Right lobe of liver (tissue), 6 donors: ENCODE results near the gene TNIK. TPM values are rescaled to one million over a fixed set of nuclear protein-coding genes. Genes with fewer than 3 reads are reported as not detected.

ENCODE experiments used
- ATAC-seq, 4 donors: fragments of 200-7000 bp; cut with Tn5 transposase; one replicate each; pipeline ENCODE4 v1.9.1; 2020; ENCODE audit warnings: mild to moderate bottlenecking in 4 of 4, moderate library complexity in 4 of 4
- DNase-seq, 3 donors: peaks; one replicate each; pipeline ENCODE4 v3.0.0-alpha.2; 2020
- H3K27ac ChIP-seq, 3 donors: fragments of 200-600 bp; one replicate each; pipeline ENCODE4 v1.8.0; 2022
- H3K27me3 ChIP-seq, 2 donors: fragments of 200-600 bp; one replicate each; pipeline ENCODE4 v1.8.0; 2022
- H3K36me3 ChIP-seq, 4 donors: fragments of 200-600 bp; sonication (generic) in 1 of 4; one replicate each; pipeline versions ENCODE4 v1.5.1 to v1.8.0; 2017 to 2022; ENCODE audit warnings: control low read depth in 1 of 4
- H3K4me1 ChIP-seq, 4 donors: fragments of 200-600 bp; sonication (generic) in 1 of 4; one replicate each; pipeline versions ENCODE4 v1.5.1 to v1.8.0; 2017 to 2022; ENCODE audit warnings: control low read depth in 1 of 4
- H3K4me3 ChIP-seq, 3 donors: fragments of 200-600 bp; one replicate each; pipeline ENCODE4 v1.8.0; 2022
- H3K9me3 ChIP-seq, 4 donors: fragments of 200-600 bp; sonication (generic) in 1 of 4; one replicate each; pipeline versions ENCODE4 v1.5.1 to v1.8.0; 2017 to 2022; ENCODE audit warnings: control low read depth in 1 of 4
- CTCF ChIP-seq, 4 donors: fragments of 200-600 bp in 3 of 4; fragments of 450-650 bp in 1 of 4; IDR thresholded peaks; one replicate each; pipeline versions ENCODE4 v1.5.1 to v1.8.0; 2016 to 2022; ENCODE audit warnings: antibody characterized with exemption in 4 of 4, mild to moderate bottlenecking in 2 of 4
- POLR2A ChIP-seq: fragments of 450-650 bp; IDR thresholded peaks from one replicate; pipeline ENCODE4 v1.6.1; 2017; ENCODE audit warnings: antibody characterized with exemption, mild to moderate bottlenecking
- WGBS: methylation state at CpG from one replicate; pipeline ENCODE4 v1.1.6; 2018; ENCODE audit warnings: low coverage, low lambda C conversion rate; ENCODE audit not compliant: insufficient coverage; ENCODE audit errors: missing lambda C conversion rate; 5-methylcytosine and 5-hydroxymethylcytosine counted together
- intact Hi-C, 2 donors: fragments of 100-400 bp; cut with DNase I; formaldehyde crosslinking; loops; one replicate each; pipeline versions ENCODE4 v1.11.2 to v1.14.1; 2022
- total RNA-seq, 6 experiments: library from RNA; depleted of rRNA in 2 of 6; stranded (reverse); fragments of >200 nt in 2 of 6; fragmentation: NEBNext Ultra II Directional in 3 of 6; extraction: Animal tissue kit (Norgen Biotek cat#: 25700) in 3 of 6; gene quantifications; one replicate each; pipeline versions ENCODE4 v1.1.0 to v1.2.4, GENCODE V29; 2016 to 2023
- donor health status: DM: no; HTN: yes; CAD: no.
- donor health status: DM: no; HTN: no; CAD: no.
- donor health status: DM: no; HTN: no; CAD: no.
- donor health status: DM: no; HTN: yes; CAD: no.
- donor health status: DM: no; HTN: yes; CAD: no.

TNIK gene
- total RNA-seq, 6 experiments from 2014 or later, result 5.2 to 8.0 (median 6.8) TPM

- intact Hi-C loops, result no loop called here
Measured at GRCh38 chr3:171362575-171362974, 97.6 kb downstream of the TNIK start.

GRCh38 chr3:171358881-171359198 lies 101.4 kb downstream of the TNIK start:
- H3K4me3 ChIP-seq, result peak overlapping the region in 2 of 3 donors; percentile 8 to 23
- TF ChIP-seq POLR2A, result no peak
- no peak for TF ChIP-seq CTCF (IDR thresholded peaks at IDR 0.05)
- 51% methylated on average over 2 of the region's 2 CpGs for WGBS
- H3K27ac ChIP-seq, result peak overlapping the region; percentile 36 to 68 (median 64)
- no peaks in the 10 kb centered on the region for H3K27me3 ChIP-seq
- intact Hi-C loops, result no loop called here
- H3K4me1 ChIP-seq, result peaks cover 0 to 45% (median 7%) of the 10 kb centered on the region in 4 donors
- ATAC-seq, result peak; percentile 86 to 90 (median 90)
- no peaks in the 10 kb centered on the region for H3K36me3 ChIP-seq
- DNase-seq, result no peak
- no peaks in the 10 kb centered on the region for H3K9me3 ChIP-seq

More at GRCh38 chr3:171362575-171362974, 97.6 kb downstream of the TNIK start:
- no peak for DNase-seq
- Histone ChIP-seq H3K36me3 (no peaks in the 10 kb centered on the region), H3K27me3 (no peaks in the 10 kb centered on the region), H3K27ac (no peak overlapping the region), H3K4me3 (no peak overlapping the region), H3K4me1 (peaks cover 0 to 19% (median 0%) of the 10 kb centered on the region in 4 donors), H3K9me3 (no peaks in the 10 kb centered on the region)
- no peak for ATAC-seq
- TF ChIP-seq POLR2A, result no peak
- no peak for TF ChIP-seq CTCF (IDR thresholded peaks at IDR 0.05)

- DNase-seq (no peak), ATAC-seq (peak in 1 of 4 donors; percentile 50)
- H3K27me3 ChIP-seq, result no peaks in the 10 kb centered on the region
- peak overlapping the region in 2 of 3 donors; percentile 8 to 23 for H3K4me3 ChIP-seq
- 28% methylated on average over 10 of the region's 10 CpGs for WGBS
- TF ChIP-seq POLR2A (no peak), CTCF (IDR thresholded peaks at IDR 0.05) (no peak)
- intact Hi-C loops, result no loop called here
- peaks cover 0 to 45% (median 7%) of the 10 kb centered on the region in 4 donors for H3K4me1 ChIP-seq
- H3K9me3 ChIP-seq, result no peaks in the 10 kb centered on the region
- H3K36me3 ChIP-seq, result no peaks in the 10 kb centered on the region
- H3K27ac ChIP-seq, result peak overlapping the region; percentile 36 to 68 (median 64)
Measured at GRCh38 chr3:171358181-171358880, 101.9 kb downstream of the TNIK start.

GRCh38 chr3:171357721-171358120 lies 102.5 kb downstream of the TNIK start:
- H3K27ac ChIP-seq, result peak overlapping the region in 2 of 3 donors; percentile 22 to 30
- no peaks in the 10 kb centered on the region for H3K27me3 ChIP-seq
- H3K9me3 ChIP-seq, result no peaks in the 10 kb centered on the region
- peaks cover 0 to 45% (median 7%) of the 10 kb centered on the region in 4 donors for H3K4me1 ChIP-seq
- ATAC-seq (no peak), DNase-seq (no peak)
- intact Hi-C loops, result no loop called here
- TF ChIP-seq CTCF (IDR thresholded peaks at IDR 0.05) (no peak), POLR2A (no peak)
- 95% methylated on average over 3 of the region's 8 CpGs for WGBS
- no peaks in the 10 kb centered on the region for H3K36me3 ChIP-seq
- no peak overlapping the region for H3K4me3 ChIP-seq
